Hematopoietic multipotent progenitor cell treated with erythropoietin and hydrocortisone succinate and interleukin-3 and kit ligand, for 8 days (in vitro differentiated cells): ENCODE data around the gene SLK.

ENCODE experiments used
- DNase-seq: peaks from one replicate; pipeline ENCODE4 v3.0.0-alpha.2; 2015

The SLK gene

DNA sequence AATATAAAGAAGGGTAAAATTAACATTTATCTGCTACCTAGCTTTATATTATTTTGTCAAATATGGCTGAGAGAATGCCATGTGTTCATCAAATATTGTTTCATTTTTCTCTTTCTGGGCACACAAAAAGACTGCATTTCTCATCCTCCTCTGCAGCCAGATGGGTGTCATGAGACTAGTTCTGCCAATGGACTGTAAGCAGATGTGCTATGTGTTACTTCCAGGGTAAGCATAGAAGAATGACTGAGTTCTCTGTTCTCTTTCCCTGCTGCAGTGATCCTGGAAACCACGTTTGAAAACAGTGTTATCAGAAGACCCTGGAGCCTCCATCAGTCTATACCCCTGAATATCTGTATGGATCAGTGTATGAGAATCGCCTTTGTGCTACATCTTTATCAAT is 24.1 kb upstream of the SLK start:
- no peak for DNase-seq

DNA sequence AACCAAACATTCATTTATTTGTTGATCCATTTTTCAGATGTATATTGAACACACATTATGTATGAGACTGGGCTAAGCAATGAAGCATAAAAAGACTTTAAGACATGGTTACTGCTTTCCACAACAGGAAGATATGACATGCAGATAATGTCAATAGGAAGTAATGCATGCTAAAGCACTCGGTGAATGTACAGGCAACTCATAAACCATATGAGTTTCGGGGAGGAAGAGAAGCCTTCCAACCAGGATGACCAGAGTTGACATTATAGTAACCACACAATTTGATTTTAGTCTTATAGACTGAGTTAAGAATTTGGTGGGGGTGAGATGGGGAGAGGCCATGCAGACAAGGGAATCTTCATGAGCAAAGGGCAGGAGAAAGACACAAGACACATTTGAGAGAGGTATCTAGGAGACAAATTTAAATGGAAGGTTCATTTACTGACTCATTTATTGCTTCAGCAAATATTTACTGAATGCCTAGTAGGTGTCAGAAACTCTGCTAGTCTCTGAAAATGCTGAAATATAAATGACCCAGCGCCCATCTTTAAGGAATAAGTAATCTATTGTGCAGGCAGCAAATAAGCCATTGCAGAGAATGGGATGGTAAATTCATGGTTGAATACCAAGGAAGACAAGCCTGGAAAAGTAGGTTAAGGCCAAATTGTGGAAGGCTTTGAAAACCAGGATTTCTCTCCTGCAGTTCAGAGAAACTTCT is 19.0 kb upstream of the SLK start:
- no peak for DNase-seq

DNA sequence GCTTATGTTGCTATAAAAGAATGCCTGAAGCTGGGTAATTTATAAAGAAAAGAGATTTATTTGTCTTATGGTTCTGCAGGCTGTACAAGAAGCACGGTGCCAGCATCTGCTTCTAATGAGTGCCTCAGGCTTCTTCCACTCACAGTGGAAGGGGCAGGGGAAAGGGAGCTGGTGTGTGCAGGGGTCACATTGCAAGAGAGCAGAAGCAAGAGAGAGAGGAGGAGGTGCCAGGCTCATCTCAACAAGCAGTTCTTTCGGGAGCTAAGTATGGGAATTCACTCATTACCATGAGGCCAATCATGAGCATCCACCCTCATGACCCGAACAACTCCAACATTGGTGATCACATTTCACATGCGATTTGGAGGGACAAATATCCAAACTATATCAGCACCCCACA is 17.2 kb upstream of the SLK start:
- no peak for DNase-seq

DNA sequence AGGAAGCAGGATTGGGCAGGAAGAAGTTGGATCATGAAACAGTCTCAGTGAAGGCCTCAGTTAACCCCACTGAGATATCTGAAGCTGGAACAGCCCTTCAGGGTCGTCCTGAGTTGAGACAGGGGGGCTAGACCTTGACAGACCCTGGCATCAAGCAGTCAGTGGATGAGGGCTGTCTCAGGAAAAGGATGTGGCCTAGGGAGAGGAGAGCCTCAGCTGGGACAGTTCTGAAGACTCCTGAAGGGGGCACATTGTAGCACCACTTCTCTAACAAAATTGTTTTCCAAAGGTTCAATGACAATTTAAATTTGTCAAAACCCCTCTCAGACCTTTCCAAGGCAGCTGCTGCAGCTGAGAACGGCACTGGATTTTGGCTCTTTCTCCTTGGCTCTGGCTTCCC is 15.8 kb upstream of the SLK start:
- DNase-seq = no peak

DNA sequence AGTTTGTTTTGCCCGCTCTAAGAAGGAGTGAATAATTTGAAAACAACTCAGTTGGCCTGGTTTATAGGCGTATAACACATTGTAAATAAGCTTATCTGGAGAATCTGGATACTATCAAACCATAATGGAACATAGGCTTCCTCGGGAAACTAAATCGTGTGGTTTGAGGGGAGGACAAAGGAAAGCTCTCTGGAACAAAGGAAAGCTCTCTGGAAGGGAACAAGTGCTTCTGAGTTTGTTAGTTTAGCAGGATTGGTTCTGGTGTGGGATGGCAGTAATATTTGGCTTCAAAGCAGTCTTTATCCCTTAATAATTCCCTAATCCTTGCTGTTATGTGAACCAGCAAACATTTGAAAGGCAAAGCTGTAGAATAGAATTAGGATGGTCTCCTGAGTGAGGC is 15.0 kb upstream of the SLK start:
- no peak for DNase-seq

DNA sequence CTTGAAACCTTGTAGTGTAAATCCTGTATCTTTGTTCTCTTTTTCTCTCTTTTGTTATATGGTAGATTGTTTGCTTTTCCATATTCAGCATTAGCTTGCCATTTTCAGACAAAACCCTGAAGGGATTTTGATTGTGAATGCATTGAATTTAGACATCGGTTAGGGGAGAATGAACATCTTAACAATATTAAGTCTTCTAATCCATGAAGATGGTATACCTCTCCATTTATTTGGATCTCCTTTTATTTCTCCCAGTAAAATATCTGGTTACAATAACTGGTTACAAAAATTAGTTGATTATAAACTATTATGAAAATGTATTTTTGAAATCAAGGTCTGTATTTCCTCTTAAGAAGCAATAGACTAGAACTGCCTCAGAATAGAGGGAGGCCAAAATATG is 12.4 kb upstream of the SLK start:
- no peak for DNase-seq

DNA sequence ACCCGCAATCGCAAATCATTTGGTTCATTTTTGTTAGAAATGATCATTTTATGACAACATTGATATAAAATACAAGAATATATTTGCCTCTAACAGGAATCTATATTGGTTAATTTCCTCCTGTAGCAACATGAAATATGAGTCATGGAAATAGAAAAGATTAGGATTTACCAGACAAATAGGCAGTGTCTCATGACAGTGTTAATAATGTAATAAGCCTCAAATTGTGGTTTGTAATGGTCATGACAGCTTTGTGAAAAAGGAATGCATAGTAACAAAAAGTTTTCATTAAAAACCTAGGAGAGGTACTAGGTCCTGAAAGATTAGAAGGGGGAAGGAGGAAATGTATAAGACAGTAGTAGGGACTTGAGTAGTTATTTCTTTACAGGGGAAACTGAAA is 7.9 kb upstream of the SLK start:
- DNase-seq = no peak

DNA sequence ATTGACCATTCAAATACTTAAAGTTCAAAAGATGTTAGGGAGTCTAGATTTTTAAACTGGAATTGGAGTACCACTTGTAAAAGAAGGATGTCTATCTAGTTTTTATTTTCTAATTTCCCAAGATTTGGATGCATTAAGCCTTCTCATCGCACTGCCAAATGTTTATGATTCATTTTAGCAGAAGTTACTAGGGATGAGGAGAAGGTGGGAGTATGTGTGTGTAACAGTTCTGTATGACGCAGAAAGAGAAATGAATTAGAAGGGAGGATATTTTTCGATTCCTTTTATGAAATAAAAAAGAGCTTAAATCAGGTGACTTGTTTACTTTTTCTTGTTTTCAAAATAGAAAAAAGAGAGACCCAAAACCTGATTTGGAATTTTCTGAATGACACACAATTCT is 6.8 kb upstream of the SLK start:
- DNase-seq = no peak

DNA sequence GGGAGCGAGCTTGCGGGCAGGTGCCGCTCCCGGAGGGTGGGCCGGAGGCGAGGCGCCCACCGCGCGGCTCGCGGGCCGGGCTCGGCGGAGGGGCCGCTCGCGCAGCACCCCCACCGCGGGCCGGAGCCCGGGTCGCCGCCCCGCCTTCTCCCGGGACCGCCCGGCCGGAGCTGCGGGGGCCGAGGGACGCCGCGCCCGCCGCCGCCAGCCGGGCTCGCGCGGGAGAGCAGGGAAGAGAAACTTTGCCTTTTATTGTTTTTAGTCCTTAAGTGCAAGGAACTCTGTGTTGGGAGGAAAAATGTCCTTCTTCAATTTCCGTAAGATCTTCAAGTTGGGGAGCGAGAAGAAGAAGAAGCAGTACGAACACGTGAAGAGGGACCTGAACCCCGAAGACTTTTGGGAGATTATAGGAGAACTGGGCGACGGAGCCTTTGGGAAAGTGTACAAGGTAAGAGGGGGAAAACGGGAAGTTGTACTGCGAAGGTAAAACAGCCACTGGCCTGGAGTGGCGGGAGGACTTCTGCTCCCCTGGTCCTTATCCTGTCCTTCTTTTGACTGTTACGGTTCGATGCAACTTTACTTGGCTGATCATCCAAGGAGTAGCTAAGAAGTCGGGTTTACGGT is 620 bp downstream of the SLK start:
- DNase-seq = peak; percentile 58

DNA sequence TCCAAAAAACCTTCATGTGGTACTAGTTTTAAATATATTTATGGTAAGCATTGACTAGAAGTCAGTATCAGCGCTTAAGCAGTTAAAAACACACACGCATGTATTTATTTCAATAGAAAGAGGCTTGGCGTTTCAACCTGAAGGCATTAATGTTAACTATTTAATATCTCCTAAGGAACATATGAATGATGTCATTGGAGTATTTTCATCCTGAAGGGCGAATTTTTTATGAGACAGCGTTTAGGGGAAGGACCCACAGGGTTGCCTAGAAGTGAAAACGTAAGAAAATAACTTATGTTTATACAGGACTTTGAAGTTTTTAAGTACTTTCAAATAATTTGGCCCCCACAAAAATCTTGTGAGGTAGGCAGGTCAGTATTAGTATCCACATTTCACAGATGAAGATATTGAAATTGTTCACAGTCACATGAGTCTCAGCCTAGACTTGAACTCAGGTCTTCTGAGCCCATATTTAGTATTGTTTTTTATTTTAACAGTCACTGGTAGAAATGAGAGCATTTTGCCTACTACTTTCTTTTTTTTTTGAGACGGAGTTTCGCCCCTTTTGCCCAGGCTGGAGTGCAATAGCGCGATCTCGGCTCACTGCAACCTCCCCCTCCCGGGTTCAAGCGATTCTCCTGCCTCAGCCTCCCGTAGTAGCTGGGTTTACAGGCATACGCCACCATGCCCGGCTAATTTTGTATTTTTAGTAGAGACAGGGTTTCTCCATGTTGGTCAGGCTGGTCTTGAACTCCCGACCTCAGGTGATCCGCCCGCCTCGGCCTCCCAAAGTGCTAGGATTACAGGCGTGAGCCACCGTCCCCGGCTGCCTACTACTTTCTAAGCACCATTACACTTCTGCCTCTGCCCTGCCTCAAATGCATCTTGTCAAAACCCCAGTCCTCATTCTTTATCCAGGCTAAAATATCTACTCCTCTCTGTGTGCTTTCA is 1.8 kb downstream of the SLK start:
- DNase-seq = peak; percentile 17

DNA sequence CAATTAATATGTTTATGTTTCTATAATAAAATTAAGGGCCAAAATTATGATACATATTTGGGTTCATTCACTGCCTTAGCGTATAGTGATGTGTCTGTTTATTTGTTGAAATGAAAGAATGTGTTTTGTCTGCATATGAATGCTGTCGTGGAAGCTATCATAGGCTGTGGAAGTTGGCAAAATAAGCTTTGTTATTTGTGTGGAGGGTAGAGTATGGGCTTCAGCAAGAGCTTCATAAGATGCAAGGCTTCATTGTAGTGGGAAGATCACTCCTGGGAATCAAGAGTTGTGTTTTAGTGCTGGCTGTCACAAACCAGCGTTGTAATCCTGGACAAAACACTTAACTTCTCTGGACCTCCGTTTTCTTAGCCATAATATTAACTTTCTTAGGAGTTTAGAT is 2.5 kb downstream of the SLK start:
- DNase-seq = no peak

DNA sequence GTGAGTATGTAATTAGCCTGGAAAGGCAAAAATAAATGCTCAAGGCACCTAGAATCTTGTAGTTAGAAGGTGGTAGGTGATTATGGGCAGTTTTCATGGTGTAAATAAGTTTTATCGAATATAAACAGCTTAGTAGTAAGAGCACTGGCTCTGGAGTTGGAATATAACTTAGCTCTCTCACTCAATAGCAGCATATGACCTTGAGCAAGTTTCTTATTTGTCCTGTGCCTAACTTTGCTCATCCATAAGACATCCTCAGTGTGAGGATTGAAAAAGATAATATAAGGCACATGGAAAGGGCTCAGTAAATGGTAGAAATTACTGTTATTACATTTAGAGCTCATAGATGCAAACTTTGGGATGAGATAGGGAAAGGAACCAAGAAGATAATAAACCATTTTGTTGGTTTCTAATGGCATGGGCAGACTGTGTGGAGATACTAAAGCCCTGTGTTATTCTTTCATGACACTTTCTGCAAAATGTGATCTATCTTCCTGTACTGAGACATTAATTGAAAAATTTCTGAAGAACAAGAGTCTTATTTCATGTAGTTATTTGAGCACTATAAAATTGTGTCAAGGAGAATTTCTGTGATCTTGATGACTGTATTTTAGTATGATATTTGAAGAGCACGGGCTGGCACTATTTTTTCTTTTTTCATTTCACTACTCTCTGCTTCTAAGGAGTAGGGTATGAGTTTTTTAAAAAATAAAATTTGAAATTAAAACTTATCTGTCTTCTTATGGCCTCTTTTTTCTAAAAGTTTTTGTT is 3.1 kb downstream of the SLK start:
- peak; percentile 18 for DNase-seq

DNA sequence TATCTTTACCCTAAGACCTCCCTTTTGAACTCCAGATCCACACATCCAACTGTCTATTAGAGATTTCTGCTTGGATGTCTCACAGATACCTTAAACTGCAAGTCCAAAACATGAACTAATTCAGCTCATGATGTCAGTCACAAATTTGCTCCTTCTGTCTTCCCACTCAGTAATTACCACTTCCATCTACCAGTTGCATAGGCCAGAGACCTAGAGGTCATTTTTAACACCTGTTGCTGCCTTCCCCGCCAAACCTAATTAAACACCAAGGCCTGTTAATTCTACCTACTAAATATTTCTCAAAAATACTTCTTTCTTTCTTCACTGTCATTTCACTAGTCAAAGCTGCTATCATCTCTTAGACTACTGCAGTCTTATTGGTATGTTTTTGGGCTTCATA is 8.2 kb downstream of the SLK start:
- no peak for DNase-seq

DNA sequence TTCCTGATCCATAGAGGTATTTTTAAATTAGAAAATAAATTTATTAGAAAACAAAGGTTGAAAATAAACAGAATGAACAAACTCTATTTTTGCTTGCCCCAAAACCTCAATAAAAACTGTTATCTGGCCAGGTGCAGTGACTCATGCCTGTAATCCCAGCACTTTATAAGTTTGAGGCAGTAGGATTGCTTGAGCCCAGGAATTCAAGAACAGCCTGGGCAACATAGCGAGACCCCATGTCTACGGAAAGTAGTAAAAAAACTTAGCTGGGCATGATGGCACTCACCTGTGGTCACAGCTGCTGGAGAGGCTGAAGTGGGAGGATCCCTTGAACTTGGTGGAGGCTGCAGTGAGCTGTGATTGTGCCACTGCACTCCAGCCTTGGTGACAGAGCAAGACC is 10.3 kb downstream of the SLK start:
- DNase-seq = no peak

DNA sequence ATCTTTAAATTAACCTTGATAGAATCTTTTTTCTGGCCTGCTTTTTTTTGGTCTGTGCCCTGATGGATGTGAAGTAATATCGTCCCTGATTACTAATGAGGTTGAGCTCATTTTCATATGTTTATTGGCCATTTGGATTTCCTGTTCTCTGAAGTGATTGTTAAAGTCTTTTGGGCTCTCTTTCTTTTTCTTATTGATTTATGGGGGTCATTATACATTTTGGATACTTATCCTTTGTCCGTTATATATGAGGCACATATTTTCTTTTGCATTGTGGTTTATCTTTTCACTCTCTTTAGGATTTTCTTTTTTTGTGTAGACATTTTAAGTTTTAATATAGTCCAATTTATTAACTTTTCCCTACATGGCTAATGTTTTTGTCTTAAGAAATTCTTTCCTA is 12.6 kb downstream of the SLK start:
- no peak for DNase-seq

DNA sequence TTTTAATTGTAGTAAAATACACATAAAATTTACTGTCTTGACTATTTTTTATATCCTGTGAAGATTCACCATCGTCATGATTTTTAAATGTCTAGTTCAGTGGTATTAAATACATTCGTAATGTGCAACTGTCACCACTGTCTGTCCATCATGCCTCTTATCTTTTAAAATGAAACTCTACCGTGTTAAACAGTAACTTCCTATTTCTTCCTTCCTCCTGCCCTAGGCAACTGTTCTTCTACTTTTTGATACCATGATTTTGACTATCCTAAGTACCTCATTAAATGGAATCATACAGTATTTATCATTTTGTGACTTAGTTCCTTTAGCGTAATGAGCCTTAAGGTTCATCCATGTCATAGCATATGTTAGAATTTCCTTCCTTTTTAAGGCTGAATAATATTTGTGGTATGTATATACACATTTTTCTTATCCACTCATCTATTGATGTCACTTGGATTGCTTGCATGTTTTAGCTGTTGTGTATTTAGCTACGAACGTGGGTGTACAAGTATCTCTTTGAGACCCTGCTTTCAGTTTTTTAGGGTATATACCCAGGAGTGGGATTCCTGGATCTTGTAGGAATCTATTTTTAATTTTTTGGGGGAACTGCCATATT is 13.5 kb downstream of the SLK start:
- DNase-seq = peak; percentile 45

DNA sequence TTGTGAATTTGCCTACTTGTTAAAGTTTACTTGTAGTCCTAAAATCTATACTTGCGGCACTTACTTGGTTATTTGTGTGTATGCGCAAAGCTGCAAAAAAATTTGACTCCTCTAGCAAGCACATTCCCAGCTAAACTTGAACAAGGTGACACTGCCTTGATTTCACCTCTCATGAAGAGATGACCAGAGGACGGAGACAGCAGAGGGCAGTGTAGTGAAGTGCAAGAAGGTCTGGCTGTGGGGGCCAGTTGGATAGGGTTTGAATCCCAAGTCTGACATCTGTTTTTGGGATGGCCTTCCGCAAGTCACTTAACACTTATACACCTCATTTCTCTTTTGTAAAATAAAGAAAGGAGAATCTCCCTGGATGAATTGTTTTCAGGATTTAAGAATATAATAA is 15.7 kb downstream of the SLK start:
- no peak for DNase-seq

DNA sequence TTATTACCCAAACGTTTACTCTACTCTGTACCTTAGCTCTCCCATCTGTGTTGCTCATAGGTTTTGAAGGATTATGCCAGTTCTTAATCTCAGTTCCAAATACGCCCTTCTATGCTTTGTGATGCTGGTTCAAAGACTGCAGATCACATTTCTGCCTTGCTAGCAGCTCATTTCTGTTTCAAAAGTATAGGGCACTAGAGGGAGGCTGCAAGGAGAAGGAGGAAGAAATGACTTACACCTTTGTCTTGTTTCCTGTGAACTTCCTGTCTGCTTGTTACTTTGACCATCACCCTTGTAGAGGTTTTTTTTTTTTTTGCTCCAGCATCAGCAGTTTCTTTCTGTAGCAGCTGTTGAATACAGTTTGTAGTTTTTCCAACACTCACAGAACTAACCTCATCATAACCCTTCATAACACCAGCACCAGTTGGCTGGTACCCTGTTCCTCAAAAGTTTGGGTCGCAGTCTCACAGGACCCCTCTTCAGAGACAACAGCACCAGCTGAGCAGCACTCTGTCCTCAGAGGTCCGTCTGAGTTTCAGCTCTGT is 16.5 kb downstream of the SLK start:
- no peak for DNase-seq

DNA sequence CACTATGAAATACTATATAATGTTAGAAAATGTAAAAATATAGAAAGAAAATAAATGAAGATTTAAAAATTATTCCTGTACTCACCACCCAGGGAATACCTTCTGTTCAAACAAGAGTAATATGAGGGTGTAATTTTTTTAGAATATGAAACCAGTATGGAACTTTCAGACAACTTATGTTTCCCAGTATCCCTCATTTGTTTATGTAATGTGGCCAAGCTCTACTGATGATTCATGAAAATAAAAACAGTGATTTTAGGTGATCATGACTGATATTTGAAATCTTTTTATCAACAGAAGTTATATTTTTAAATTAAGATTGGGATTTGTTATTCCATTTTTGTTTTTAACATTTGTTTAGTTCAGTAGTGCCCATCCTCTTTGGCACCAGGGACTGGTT is 18.8 kb downstream of the SLK start:
- no peak for DNase-seq

DNA sequence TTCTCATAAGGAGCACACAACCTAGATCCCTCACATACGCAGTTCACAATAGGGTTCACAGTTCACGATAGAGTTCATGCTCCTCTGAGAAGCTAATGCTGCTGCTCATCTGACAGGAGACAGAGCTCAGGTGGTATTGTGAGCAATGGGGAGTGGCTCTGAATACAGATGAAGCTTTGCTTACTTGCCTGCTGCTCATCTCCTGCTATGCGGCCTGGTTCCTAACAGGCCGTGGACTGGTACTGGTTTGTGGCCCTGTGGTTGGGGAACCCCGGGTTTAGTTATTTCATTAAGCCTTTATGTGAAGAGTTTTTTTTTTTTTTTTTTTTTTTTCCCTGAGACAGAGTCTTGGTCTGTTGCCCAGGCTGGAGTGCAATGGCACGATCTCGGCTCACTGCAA is 19.4 kb downstream of the SLK start:
- DNase-seq = no peak

DNA sequence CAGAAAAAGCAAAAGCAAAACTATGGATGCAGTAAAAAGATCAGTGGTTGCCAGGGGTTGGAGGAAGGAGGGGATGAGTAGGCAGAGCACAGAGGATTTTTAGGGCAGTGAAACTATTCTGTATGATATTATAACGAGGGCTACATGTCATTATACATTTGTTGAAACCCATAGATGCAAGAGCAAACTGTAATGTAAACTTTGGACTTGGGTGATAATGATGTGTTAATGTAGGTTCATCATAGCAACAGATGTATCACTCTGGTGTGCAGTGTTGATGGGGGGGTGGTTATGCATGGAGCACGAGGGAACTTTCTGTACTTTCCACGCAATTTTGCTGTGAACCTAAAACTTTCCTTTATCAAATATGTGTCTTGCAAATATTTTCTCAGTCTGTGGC is 23.2 kb downstream of the SLK start:
- no peak for DNase-seq

DNA sequence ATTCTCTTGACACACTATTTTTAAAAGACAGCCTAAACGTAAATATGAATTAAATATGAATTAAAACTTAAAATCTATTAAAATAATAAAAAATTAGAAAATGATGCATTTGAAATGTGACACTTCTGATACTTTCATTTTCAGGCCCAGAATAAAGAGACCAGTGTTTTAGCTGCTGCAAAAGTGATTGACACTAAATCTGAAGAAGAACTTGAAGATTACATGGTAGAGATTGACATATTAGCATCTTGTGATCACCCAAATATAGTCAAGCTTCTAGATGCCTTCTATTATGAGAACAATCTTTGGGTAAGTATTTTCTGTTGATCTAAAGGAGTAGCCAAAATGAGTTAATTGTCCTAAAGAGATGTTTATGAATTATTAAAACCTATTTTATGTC is 23.6 kb downstream of the SLK start:
- no peak for DNase-seq
